DMS79 (cell line): ENCODE data around the gene DIP2C.
A peak's percentile ranks its signal among the peaks of the same experiment; 100 is the strongest.
"Not testable (repeated sequence)": the region's sequence is repeated elsewhere in the genome, so short reads cannot be mapped to it uniquely, and the experiment has no call there.

Experiments
- DNase-seq: peaks from one replicate; lab custom pipeline; 2025; lab: John Stamatoyannopoulos, UW

Gene DIP2C

GRCh38 chr10:356452-356851 is 333.0 kb downstream of the DIP2C start:
- no peak for DNase-seq

- DNase-seq, result no peak
These were observed 334.4 kb downstream of the DIP2C start for GRCh38 chr10:354901-355617.

- DNase-seq, result no peak
These were observed 336.8 kb downstream of the DIP2C start for GRCh38 chr10:352476-353235.

- DNase-seq, result no peak
These were observed 337.6 kb downstream of the DIP2C start for GRCh38 chr10:351770-352334.

- DNase-seq, result no peak
These were observed 338.4 kb downstream of the DIP2C start for GRCh38 chr10:350981-351501.

- DNase-seq, result no peak
These were observed 340.4 kb downstream of the DIP2C start for GRCh38 chr10:349081-349480.

- no peak for DNase-seq
These were observed 341.0 kb downstream of the DIP2C start for GRCh38 chr10:348456-348855.

- DNase-seq, result not testable (repeated sequence)
These were observed 341.7 kb downstream of the DIP2C start for GRCh38 chr10:347774-348173.

- DNase-seq, result not testable (repeated sequence)
These were observed 342.3 kb downstream of the DIP2C start for GRCh38 chr10:347190-347589.

- no peak for DNase-seq
These were observed 344.8 kb downstream of the DIP2C start for GRCh38 chr10:344582-345200.

GRCh38 chr10:343231-344220 is 345.9 kb downstream of the DIP2C start:
- no peak for DNase-seq

- no peak for DNase-seq
These were observed 348.3 kb downstream of the DIP2C start for GRCh38 chr10:341081-341740.

- no peak for DNase-seq
These were observed 348.8 kb downstream of the DIP2C start for GRCh38 chr10:340646-341045.

GRCh38 chr10:339038-339391 is 350.5 kb downstream of the DIP2C start:
- no peak for DNase-seq

GRCh38 chr10:338171-339037 is 351.1 kb downstream of the DIP2C start:
- DNase-seq, result no peak

- no peak for DNase-seq
These were observed 353.2 kb downstream of the DIP2C start for GRCh38 chr10:336247-336646.

- no peak for DNase-seq
These were observed 354.2 kb downstream of the DIP2C start for GRCh38 chr10:335151-335800.

- no peak for DNase-seq
These were observed 358.3 kb downstream of the DIP2C start for GRCh38 chr10:331186-331585.

GRCh38 chr10:329361-330099 is 359.9 kb downstream of the DIP2C start:
- peak; percentile 20 for DNase-seq
